Effector CD4-positive, alpha-beta T cell (primary cell): Measurements from ENCODE around the gene USP22.
A peak's percentile ranks its signal among the peaks of the same experiment; 100 is the strongest.

Source experiments
- DNase-seq: peaks from one replicate; pipeline ENCODE4 v3.0.0-alpha.2; 2020

The USP22 gene

GRCh38 chr17:20999841-21000532 lies 42.8 kb downstream of the USP22 start:
- no peak for DNase-seq

GRCh38 chr17:20999044-20999573 lies 43.7 kb downstream of the USP22 start:
- DNase-seq, result no peak

- no peak for DNase-seq
Measured at GRCh38 chr17:20998571-20999043, 44.2 kb downstream of the USP22 start.

- DNase-seq, result no peak
Measured at GRCh38 chr17:20997711-20998570, 44.9 kb downstream of the USP22 start.

- no peak for DNase-seq
Measured at GRCh38 chr17:20996724-20997615, 45.8 kb downstream of the USP22 start.

GRCh38 chr17:20995873-20996723 lies 46.7 kb downstream of the USP22 start:
- DNase-seq, result no peak

- no peak for DNase-seq
Measured at GRCh38 chr17:20995164-20995872, 47.5 kb downstream of the USP22 start.

GRCh38 chr17:20994779-20995149 lies 48.0 kb downstream of the USP22 start:
- no peak for DNase-seq

GRCh38 chr17:20993863-20994778 lies 48.7 kb downstream of the USP22 start:
- no peak for DNase-seq

GRCh38 chr17:20992987-20993862 lies 49.6 kb downstream of the USP22 start:
- peak; percentile 37 for DNase-seq

GRCh38 chr17:20992416-20992815 lies 50.4 kb downstream of the USP22 start:
- DNase-seq, result no peak

GRCh38 chr17:20991276-20992037 lies 51.4 kb downstream of the USP22 start:
- DNase-seq, result no peak

GRCh38 chr17:20989991-20990855 lies 52.6 kb downstream of the USP22 start:
- no peak for DNase-seq

GRCh38 chr17:20989481-20989880 lies 53.3 kb downstream of the USP22 start:
- DNase-seq, result no peak

GRCh38 chr17:20988896-20989295 lies 53.9 kb downstream of the USP22 start:
- no peak for DNase-seq

GRCh38 chr17:20988001-20988636 lies 54.7 kb downstream of the USP22 start:
- DNase-seq, result no peak

- DNase-seq, result no peak
Measured at GRCh38 chr17:20987511-20987910, 55.3 kb downstream of the USP22 start.
